Mononuclear cell (primary cell): ENCODE results near the gene ARSG. TPM values are rescaled to one million over a fixed set of nuclear protein-coding genes. Genes with fewer than 3 reads are reported as not detected.
"Not testable (repeated sequence)": the region's sequence is repeated elsewhere in the genome, so short reads cannot be mapped to it uniquely, and the experiment has no call there.

Source experiments
- H3K27me3 ChIP-seq: 2 replicates; pipeline ENCODE4 v1.6.0; 2011; ENCODE audit warnings: low read length, control low read depth; ENCODE audit not compliant: insufficient read depth
- H3K4me1 ChIP-seq: 2 replicates; pipeline ENCODE4 v1.5.1; 2011; ENCODE audit warnings: mild to moderate bottlenecking, low read length, control low read depth; ENCODE audit not compliant: insufficient read depth
- H3K4me3 ChIP-seq: 2 replicates; pipeline ENCODE4 v1.5.1; 2011; ENCODE audit warnings: mild to moderate bottlenecking, low read length, moderate library complexity
- H3K9me3 ChIP-seq: 2 replicates; pipeline ENCODE4 v1.5.1; 2011; ENCODE audit warnings: low read depth, mild to moderate bottlenecking, control low read depth, low read length
- total RNA-seq: library from RNA; depleted of rRNA; stranded (reverse); fragments of >200 nt; gene quantifications from one replicate; pipeline ENCODE4 v1.2.3, GENCODE V29; 2012

The ARSG gene
- total RNA-seq, 1 donor, result 18.5 TPM

DNA sequence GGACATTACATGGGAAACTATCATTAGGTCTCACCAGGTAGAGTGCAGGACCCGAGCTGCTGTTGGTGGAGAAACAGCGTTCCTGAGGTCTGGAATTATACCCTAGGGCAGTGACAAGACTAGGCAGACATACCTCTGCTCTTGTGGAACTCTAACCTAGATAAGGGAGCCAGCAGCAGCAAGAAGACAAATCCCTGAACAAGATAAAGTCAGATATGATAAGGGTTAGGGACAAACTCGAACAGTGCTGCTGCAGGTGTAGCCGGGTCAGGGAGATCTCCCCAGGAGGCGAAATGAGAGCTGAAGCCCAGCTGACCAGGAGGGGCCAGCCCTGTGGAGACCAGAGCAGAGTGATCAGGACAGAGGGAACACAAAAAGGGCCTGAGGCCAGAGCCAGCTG is 34.7 kb downstream of the ARSG start:
- H3K4me3 ChIP-seq, result no peak overlapping the region
- no peaks in the 10 kb centered on the region for H3K27me3 ChIP-seq
- no peaks in the 10 kb centered on the region for H3K9me3 ChIP-seq
- H3K4me1 ChIP-seq, result no peaks in the 10 kb centered on the region

DNA sequence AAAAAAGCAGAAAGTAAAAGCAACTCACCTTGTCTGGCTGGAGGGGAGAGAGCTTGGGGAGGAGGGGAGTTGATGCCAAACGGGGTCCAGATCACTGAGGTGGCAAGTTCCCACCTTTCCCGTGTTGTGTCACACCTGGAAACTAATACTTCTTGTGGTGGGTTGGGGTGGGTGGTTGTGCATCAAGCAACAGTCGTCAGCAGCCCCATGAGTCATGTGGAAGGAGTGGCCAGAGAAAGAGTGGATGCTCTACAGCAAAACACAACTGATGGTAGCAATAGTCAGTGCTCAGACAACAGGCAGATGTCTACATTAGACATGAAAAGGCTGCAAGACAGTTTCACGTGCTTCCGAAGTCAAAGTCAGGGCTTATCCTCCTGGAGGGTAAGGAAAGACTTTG is 35.4 kb downstream of the ARSG start:
- Histone ChIP-seq H3K27me3 (no peaks in the 10 kb centered on the region), H3K4me3 (no peak overlapping the region), H3K9me3 (no peaks in the 10 kb centered on the region), H3K4me1 (no peaks in the 10 kb centered on the region)

GRCh38 chr17:68327823-68328557 is 36.7 kb downstream of the ARSG start:
- Histone ChIP-seq H3K9me3 (no peaks in the 10 kb centered on the region), H3K27me3 (no peaks in the 10 kb centered on the region), H3K4me3 (no peak overlapping the region), H3K4me1 (no peaks in the 10 kb centered on the region)

- Histone ChIP-seq H3K4me1 (no peaks in the 10 kb centered on the region), H3K27me3 (no peaks in the 10 kb centered on the region), H3K4me3 (no peak overlapping the region), H3K9me3 (no peaks in the 10 kb centered on the region)
Observed at GRCh38 chr17:68328676-68329075, 37.4 kb downstream of the ARSG start.

DNA sequence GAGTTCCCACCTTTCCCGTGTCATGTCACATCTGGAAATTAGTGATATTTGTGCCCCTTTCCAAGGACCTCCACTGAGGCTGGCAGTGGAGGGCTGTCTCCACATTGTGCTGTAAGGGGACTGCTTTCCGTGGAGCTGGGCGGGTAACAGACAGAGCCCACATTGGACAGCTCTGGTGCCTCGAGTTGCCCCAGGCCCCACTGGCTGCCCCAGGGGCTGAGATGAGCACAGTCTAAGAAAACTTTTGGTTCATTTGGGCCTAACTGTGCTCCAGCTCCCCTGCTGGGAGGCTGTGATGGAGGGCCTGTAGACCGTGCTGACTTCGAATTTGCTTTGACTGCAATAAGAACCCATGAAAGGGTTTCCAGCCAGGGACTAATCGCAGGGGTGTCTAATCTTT is 38.0 kb downstream of the ARSG start:
- H3K27me3 ChIP-seq, result no peaks in the 10 kb centered on the region
- no peaks in the 10 kb centered on the region for H3K4me1 ChIP-seq
- no peaks in the 10 kb centered on the region for H3K9me3 ChIP-seq
- H3K4me3 ChIP-seq, result no peak overlapping the region

- not testable (repeated sequence) for H3K4me3 ChIP-seq, H3K9me3 ChIP-seq, H3K4me1 ChIP-seq, H3K27me3 ChIP-seq
Observed at GRCh38 chr17:68331932-68332331, 40.6 kb downstream of the ARSG start.

- H3K9me3 ChIP-seq, result no peaks in the 10 kb centered on the region
- H3K4me3 ChIP-seq, result no peak overlapping the region
- H3K27me3 ChIP-seq, result no peaks in the 10 kb centered on the region
- no peaks in the 10 kb centered on the region for H3K4me1 ChIP-seq
Observed at GRCh38 chr17:68334393-68334792, 43.1 kb downstream of the ARSG start.

- no peaks in the 10 kb centered on the region for H3K27me3 ChIP-seq
Observed at GRCh38 chr17:68341482-68341881, 50.2 kb downstream of the ARSG start.

GRCh38 chr17:68343976-68344375 is 52.7 kb downstream of the ARSG start:
- H3K4me3 ChIP-seq, result no peak overlapping the region
- H3K9me3 ChIP-seq, result no peaks in the 10 kb centered on the region
- H3K27me3 ChIP-seq, result no peaks in the 10 kb centered on the region
- H3K4me1 ChIP-seq, result peaks cover 60% of the 10 kb centered on the region

More at GRCh38 chr17:68341482-68341881, 50.2 kb downstream of the ARSG start:
- no peaks in the 10 kb centered on the region for H3K9me3 ChIP-seq
- H3K4me1 ChIP-seq, result peaks cover 35% of the 10 kb centered on the region
- H3K4me3 ChIP-seq, result no peak overlapping the region

DNA sequence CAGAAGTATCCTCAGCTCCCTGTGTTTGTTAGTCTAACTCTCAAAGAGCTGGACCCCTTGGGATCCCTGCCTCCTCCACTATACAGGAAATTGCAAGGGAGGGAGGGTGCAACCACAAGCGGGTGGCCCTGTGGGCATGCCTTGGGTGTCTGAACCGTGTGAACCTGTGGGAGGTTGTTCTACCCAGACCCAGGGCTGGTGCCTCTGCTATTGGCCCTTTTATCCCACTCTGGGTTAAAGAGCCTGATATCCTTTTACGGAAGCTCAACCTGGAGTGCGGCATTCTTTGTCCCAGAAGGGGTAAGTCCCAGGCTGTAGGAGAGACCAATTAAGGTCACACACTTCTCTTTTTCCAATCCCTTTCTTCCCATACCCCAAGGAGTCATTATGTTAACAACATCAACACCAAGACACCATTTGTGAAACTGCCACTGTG is 53.4 kb downstream of the ARSG start:
- Histone ChIP-seq H3K27me3 (no peaks in the 10 kb centered on the region), H3K4me3 (no peak overlapping the region), H3K9me3 (no peaks in the 10 kb centered on the region), H3K4me1 (peaks cover 67% of the 10 kb centered on the region)

GRCh38 chr17:68346448-68346847 is 55.2 kb downstream of the ARSG start:
- no peaks in the 10 kb centered on the region for H3K9me3 ChIP-seq
- no peaks in the 10 kb centered on the region for H3K27me3 ChIP-seq
- H3K4me1 ChIP-seq, result peaks cover 75% of the 10 kb centered on the region
- peak overlapping the region; percentile 3 for H3K4me3 ChIP-seq

GRCh38 chr17:68347380-68347779 is 56.1 kb downstream of the ARSG start:
- H3K4me3 ChIP-seq, result no peak overlapping the region
- H3K4me1 ChIP-seq, result peaks cover 84% of the 10 kb centered on the region
- H3K9me3 ChIP-seq, result no peaks in the 10 kb centered on the region
- H3K27me3 ChIP-seq, result no peaks in the 10 kb centered on the region

- no peak overlapping the region for H3K4me3 ChIP-seq
Observed at GRCh38 chr17:68349157-68349556, 57.9 kb downstream of the ARSG start.

GRCh38 chr17:68351395-68351794 is 60.1 kb downstream of the ARSG start:
- H3K4me1 ChIP-seq, result peaks cover 90% of the 10 kb centered on the region
- H3K9me3 ChIP-seq, result no peaks in the 10 kb centered on the region
- no peaks in the 10 kb centered on the region for H3K27me3 ChIP-seq
- H3K4me3 ChIP-seq, result no peak overlapping the region

More at GRCh38 chr17:68349157-68349556, 57.9 kb downstream of the ARSG start:
- no peaks in the 10 kb centered on the region for H3K27me3 ChIP-seq
- H3K9me3 ChIP-seq, result no peaks in the 10 kb centered on the region
- H3K4me1 ChIP-seq, result peaks cover 90% of the 10 kb centered on the region

DNA sequence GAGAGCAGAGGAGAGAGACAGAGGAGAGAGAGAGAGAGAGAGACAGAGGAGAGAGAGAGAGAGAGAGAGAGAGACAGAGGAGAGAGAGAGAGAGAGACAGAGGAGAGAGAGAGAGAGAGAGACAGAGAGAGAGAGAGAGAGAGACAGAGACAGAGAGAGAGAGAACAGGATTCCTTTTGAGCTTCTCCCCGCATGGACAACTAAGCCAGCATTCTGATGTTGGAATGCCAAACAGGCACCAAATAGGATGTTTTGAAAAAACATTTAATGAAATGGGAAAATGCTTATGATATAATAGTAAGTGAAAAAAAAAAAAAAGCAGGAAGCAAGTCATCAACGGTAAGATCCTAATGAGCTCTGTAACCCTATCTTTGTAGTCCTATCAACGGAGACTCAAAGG is 60.7 kb downstream of the ARSG start:
- Histone ChIP-seq H3K4me3 (no peak overlapping the region), H3K4me1 (peaks cover 90% of the 10 kb centered on the region), H3K9me3 (no peaks in the 10 kb centered on the region), H3K27me3 (no peaks in the 10 kb centered on the region)

GRCh38 chr17:68352671-68353070 is 61.4 kb downstream of the ARSG start:
- not testable (repeated sequence) for H3K4me3 ChIP-seq, H3K27me3 ChIP-seq, H3K9me3 ChIP-seq
- peaks cover 90% of the 10 kb centered on the region for H3K4me1 ChIP-seq
